H1 (cell line): Measurements from ENCODE around the gene ERMARD. TPM values are rescaled to one million over a fixed set of nuclear protein-coding genes. Genes with fewer than 3 reads are reported as not detected.

ENCODE experiments used
- ATF2 ChIP-seq: IDR thresholded peaks from 2 replicates; pipeline ENCODE4 v1.6.1; 2012; ENCODE audit warnings: low read length, inconsistent platforms
- CHD7 ChIP-seq: fragments of 300-600 bp; sonication (generic); IDR thresholded peaks from 2 replicates; pipeline ENCODE4 v1.7.1; 2012; ENCODE audit warnings: low read length, moderate library complexity, mild to moderate bottlenecking, inconsistent platforms; ENCODE audit not compliant: insufficient replicate concordance
- CREB1 ChIP-seq: IDR thresholded peaks from 2 replicates; pipeline ENCODE4 v1.6.1; 2012; ENCODE audit warnings: inconsistent platforms
- EZH2 ChIP-seq: fragments of 200-600 bp; sonication (generic); IDR thresholded peaks from 2 replicates; pipeline ENCODE4 v1.7.1; 2012; ENCODE audit warnings: low read depth, mild to moderate bottlenecking, moderate library complexity, low read length, inconsistent platforms; ENCODE audit not compliant: severe bottlenecking
- GTF2F1 ChIP-seq: IDR thresholded peaks from 2 replicates; pipeline ENCODE4 v1.6.1; 2012; ENCODE audit warnings: low read depth, low read length, improper control_type of control experiment, borderline replicate concordance
- HDAC6 ChIP-seq: IDR thresholded peaks from one replicate; pipeline ENCODE4 v1.7.1; 2012; ENCODE audit warnings: low read depth, mild to moderate bottlenecking, inconsistent platforms, low read length, moderate library complexity
- MAX ChIP-seq: IDR thresholded peaks from 2 replicates; pipeline ENCODE4 v1.6.1; 2012; ENCODE audit warnings: inconsistent platforms
- PHF8 ChIP-seq: fragments of 200-600 bp; sonication (generic); conservative IDR thresholded peaks from 2 replicates; pipeline ENCODE4 v1.7.1; 2012; ENCODE audit warnings: low read depth, mild to moderate bottlenecking, inconsistent platforms, low read length, moderate library complexity
- SUZ12 ChIP-seq: fragments of 200-600 bp; sonication (generic); IDR thresholded peaks from 2 replicates; pipeline ENCODE4 v1.6.1; 2012; ENCODE audit warnings: mild to moderate bottlenecking, inconsistent platforms, low read length, moderate library complexity, mixed read lengths
- TEAD4 ChIP-seq: IDR thresholded peaks from 2 replicates; pipeline ENCODE4 v1.6.1; 2012; ENCODE audit warnings: low read depth, low read length, inconsistent platforms, mixed read lengths
- polyA plus RNA-seq, 7 experiments: library from polyadenylated mRNA; depleted of rRNA in 3 of 7; stranded (reverse) in 5 of 7; unstranded in 2 of 7; fragments of >200 nt in 5 of 7; fragments of 200-250 nt in 2 of 7; gene quantifications; 1 replicate in 5 of 7; 2 replicates in 1 of 7; 4 replicates in 1 of 7; pipeline versions ENCODE4 v1.2.1 to v1.2.3, GENCODE V29; 2011 to 2013; ENCODE audit warnings: missing spikeins in 2 of 7, mixed read lengths in 2 of 7
- total RNA-seq: library from RNA; stranded (reverse); fragmentation: NEBNext Ultra II Directional; extraction: Animal tissue kit (Norgen Biotek cat#: 25700); gene quantifications from 2 replicates; pipeline ENCODE4 v1.2.1, GENCODE V29; 2021

The ERMARD gene
- total and polyA plus RNA-seq, 2 of the 8 experiments (the other 6 are each of a cell fraction or from before 2014, with no cell fraction given) = 12.2 to 25.6 TPM

- TF ChIP-seq CHD7 (no peak), EZH2 (no peak), HDAC6 (no peak), CREB1 (no peak), GTF2F1 (no peak), MAX (no peak), ATF2 (no peak), PHF8 (no peak), TEAD4 (no peak), SUZ12 (no peak)
These were observed 60.8 kb downstream of the ERMARD start (continued) for GRCh38 chr6:169812257-169812644.
